Embryonic facial prominence (tissue), 1 donor: ENCODE measurements around the gene KDM5B.
"Not testable (repeated sequence)": the region's sequence is repeated elsewhere in the genome, so short reads cannot be mapped to it uniquely, and the experiment has no call there.

Source experiments
- DNase-seq: peaks from one replicate; pipeline ENCODE4 v3.0.0-alpha.2; 2016; ENCODE audit errors: extremely low spot score

The KDM5B gene

DNA sequence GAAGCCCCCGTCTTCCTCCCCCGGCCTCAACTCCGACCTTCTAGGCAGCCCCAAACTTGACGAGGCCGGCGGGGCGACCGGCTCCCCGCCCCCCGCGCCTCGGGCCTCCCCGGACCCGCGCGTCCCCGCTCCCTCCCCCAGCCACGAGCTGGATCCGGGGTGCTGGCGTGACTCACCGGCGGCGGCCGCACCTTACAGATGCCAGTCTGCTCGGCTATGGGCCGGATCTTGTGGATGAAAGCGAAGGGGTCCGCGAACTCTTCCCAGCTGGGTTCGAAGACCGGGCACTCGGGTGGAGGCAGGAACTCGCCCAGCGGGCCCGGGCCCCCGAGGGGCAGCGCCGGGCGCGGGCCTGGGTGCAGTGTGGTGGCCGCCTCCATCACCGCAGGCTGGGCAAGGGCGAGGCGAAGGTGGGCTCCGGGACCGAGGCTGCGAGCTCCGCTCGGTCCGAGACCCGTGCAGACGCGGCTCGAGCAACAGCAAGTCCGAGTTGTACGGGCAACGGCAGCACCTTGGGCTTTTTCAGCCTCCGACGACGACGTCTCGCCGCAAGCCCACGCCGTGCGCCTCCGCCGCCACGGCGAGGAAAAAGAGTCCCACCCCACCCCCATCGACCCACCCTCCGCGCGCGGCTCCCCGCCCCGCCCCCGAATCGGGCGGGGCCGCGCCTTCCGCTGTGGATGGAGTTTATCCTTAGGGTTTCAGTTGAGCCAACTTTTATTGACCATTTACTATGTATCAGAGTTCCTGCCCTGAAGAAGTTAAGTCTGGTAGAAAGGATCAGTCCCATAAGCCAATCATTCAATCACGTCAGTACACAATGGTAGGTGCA lies at the start of gene KDM5B:
Gene KDM5B (minus strand): TSS at position 496 of the 832 bp plus-strand sequence. CDS start 116 bp downstream, at position 380.
- no peak for DNase-seq

DNA sequence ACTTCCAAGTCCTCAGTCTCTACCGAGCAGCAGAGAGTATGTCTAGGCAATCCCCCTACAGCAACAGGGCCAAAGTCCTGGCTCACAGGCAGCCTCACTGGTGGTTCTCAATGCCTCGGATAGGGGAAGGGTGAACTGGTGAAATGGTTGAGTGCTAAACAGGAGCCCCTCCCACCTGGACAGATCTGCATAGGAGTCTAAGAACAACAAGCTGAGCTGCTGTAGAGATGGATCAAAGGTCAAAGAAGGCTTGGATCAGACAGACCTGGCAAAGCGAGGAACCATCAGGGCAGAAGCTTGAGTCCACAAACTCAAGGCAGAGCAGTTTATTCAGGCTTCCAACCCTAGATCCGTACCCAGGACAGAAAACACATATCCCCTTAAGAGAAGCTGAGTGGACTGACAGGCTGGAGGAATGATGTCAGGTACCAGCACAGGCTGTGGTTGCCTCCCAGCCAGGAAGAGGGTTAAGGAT lies 49.0 kb upstream of the KDM5B start:
- DNase-seq, result no peak

DNA sequence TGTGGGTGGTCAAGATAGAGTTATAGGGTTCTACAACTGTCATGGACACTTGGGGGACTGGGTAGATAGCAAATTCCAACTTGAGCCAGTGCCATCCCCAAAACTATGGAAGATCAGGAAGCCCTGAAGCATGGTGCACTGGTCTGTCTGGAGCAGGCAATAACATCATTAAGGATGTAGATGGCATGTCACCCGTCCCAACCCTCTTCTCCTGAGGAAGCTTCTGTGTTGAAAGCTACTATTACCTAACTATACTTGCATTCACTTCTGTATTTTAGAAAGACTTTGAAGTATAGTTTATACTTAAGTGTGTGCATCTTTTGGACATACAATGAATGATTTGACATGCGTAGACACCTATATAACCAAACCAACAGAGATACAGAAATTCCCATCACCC lies 47.8 kb upstream of the KDM5B start:
- no peak for DNase-seq

DNA sequence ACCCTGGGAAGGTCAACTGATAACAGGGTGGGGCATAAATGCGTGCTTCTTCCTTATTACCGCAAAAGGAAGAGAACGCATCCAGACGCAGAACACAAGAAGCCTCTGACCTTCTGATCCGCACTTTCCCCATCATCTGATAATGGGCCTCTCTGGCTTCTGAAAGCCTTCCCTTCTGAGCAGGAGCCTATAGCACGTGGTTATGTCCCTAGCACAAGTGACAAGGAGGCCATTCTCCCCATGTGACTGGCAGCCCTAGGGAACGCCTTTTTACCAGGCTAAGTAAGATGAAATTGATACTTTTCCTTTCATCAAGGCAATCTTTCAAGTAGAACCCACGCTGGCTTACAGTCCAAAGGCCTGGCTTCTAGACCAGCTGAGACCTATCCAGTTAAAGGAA lies 46.6 kb upstream of the KDM5B start:
- no peak for DNase-seq

DNA sequence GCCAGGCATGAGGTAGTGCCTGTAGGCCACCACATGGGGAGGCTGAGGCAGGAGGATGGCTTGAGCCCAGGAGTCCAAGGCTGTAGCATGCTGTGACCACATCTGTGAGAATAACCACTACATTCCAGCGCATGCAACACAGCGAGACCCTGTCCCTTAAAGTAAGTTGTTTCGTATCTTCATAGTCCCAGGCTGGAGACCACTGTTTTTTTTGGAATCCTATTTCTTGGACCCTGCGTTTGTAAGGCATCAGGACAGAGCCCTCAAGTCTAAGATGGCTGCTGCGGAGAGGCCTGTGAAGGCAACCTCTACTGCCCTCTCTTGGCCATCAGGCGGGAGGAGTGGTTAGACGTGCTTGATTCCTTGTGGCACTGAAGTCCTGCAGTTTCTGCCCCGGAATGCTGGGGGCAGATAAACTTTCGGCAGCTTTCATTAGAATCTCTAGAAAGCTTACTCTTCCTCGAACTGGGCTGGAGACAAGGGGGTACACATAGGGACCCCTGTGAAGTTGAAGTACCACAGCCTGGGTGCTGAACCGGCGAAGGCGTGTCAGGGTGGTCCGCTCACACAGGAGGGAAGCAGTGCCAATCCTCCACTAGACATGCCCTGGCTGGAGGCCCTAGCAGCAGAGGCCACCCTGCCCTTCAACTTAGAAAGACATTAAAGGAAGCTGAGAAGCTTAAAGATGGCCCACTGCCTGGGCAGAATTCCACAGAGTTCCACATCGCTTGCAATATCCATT lies 44.1 kb upstream of the KDM5B start:
- no peak for DNase-seq

DNA sequence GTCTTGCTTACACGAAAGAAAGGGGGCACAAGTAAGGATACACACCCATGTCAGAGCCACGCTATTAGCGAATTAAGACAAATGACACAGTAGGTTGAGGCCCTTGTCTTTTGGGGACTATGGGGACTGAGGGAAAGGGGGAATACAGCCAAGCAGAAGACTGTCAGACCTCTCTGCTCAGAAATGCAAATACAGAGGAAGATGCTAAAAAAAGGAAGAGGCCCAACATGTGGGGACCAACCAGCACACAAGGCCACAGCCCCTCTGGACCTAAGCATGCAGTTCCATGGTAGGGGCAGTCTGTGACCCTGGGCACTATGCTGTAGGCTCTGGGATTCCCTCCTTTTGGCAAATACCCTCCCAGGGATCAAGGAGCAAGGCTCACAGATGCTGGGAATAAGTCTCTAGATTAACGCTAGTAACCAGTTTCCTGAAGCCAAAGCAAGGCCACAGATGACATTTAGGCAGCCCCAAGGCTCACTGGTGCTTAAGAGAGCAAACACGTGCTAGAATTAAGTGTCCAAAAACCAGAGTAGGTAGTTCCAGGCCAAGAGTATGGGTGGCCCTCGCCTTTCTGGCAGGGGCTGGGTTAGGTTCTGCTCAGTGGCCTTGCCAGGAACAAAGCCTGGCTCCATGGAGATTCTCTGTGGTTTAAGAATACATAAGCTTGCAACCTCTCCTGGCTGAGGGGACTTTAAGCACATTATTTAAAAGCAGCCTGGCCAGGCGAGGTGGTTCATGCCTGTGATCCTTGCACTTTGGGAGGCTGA lies 42.6 kb upstream of the KDM5B start:
- DNase-seq, result no peak

DNA sequence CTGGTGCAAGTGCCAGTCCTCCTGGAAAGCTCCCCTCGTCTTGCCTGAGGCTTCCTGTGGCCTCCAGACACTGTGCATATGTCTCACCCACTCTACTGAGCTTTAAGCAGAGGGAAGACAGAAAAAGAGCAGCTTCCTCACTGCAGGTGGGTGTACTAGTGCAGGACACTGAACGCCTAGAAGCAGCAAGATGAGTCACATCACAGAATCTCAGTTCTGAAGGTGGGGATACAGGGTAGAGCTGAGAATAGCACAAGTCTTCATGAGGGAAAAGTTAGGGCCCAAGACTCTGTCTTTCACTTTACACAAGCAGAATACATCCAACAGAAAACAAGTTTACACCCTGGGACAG lies 39.9 kb upstream of the KDM5B start:
- no peak for DNase-seq

DNA sequence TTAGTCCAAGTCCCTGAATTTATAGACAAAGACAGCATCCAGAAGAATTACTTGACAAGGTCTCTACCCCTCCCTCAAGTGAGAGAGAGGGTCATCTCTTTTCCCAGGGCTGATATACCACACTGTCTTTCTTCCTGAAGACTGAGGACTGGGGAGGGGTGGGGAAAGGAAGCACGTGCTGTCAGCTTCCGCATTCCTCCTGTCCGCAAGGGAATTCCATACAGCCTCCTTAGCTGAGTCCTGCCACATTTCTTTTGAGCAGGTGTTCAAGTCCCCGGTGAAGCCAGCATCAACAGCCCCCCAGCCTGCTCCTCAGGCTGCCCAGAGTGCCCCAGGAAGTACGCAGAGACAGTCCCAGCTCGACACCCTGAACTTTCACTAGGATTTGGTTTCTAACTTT lies 36.7 kb upstream of the KDM5B start:
- no peak for DNase-seq

DNA sequence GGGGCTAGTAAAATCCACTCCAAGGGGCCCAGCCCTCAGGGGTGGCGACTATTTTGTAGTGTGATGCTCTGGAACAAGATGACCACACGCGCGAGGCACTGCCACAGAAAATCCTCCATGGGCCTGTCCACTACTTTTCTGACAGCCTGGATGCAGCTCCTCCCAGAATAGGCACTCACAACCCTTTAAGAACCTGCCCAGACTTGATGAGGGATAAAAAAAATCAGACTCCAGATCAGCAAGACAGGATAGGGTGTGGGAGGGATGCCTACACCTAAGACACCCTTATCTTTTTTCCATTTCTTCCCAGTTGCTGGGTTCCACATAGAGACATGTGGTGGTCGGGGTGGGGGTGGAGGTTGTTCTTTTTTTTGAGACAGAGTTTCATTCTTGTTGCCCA lies 36.0 kb upstream of the KDM5B start:
- DNase-seq, result no peak

DNA sequence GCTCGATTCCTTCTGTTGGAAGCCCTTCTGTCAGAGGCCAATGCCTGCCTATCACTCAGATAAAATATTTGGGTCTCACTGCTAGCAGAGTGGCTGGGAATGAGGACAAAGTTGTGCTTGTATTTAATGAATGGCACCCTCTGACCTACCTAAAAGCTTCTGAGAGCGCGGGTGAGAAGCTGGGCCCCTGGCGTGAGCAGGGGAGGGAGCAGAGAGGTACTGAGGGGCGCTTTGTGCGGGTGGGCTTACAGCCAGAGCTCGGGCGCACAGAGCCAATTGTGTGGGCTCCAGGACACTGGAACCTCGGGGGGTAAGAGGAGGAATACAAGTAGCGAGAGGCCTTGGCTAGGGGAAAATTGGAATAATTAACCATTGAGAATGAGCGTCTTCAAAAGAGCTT lies 34.9 kb upstream of the KDM5B start:
- no peak for DNase-seq

DNA sequence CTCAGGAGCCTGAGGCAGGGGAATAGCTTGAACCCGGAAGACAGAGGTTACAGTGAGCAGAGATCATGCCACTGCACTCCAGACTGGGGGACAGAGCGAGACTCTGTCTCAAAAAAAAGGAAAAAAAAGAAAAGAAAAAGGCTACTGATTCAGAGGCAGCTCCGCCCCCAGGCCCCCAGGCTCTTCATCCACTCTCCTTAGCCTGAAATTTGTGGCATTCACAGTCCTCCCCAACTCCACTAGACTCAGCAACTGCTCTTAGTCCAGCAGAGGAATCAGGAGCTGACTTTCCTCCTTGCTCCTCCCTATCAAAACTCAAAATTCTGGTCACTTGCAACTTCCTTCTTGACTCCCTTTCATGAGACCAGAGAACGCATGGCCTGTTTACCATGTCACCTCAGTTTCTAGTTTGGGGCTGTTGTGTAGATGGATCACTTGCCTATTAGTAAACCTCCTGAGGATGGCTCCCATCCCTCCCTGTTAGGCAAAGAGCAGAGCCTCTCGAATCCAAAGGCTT lies 29.6 kb upstream of the KDM5B start:
- DNase-seq, result no peak

DNA sequence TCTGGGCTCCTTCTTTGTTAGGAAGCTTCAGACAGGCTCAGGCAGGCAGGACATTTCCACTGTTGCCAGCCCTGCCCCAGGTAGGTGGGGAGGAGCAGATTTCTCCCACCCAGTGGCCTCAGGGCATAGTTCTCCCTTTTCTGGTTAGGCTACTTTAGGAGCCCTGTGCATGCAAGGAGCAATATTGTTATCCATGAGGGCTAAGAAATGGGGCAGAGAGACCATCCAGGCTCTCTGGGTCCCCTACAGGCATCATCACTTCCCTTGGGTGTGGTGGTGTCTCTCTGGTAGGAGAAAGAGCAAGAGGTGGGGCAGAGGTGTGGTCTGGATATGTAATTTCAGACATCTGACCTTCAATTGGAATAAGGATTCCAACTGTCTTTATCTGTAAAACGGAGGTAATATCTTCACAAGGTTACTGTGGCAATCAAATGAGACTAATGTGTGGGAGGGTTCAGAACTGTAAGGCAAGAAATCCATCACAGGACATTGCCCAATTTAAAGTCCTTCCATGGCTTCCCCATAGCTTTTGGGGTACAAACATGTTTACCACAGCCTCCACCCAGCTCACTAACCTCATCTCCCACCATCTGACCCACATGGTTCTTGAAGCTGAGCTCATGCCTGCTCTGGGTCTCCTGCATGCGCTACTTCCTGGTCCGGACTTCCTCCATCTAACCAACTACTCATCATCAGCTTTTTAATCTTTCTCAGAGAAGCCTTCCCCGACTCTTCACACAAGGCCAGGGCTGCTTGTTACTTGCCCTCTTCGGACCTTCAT lies 28.6 kb upstream of the KDM5B start:
- no peak for DNase-seq

DNA sequence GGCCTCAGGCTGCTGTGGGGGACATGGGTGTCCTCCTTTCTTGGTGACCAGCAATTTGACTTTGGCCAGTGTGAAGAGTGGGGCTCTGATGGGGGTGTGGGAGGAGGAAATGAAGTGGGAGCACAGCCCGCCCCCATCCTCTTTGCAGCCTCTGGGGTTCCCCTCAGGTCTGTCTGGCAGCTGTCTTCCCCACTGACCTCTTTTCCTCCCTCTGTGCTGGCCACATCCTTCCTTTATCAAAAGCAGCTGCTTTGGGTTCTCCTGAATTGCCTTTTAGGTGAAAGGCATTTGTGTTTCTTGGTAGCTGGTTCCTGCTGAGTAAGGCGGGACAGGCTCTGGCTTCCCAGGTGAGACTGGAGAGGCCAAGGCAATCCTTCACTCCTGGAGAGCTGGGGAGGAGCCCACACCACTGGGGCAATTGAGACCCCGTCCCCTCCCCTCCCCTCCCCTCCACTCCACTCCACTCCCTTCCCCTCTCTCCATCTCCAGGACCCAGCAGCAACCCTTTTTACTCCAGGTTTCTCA lies 27.4 kb upstream of the KDM5B start:
- DNase-seq, result no peak

DNA sequence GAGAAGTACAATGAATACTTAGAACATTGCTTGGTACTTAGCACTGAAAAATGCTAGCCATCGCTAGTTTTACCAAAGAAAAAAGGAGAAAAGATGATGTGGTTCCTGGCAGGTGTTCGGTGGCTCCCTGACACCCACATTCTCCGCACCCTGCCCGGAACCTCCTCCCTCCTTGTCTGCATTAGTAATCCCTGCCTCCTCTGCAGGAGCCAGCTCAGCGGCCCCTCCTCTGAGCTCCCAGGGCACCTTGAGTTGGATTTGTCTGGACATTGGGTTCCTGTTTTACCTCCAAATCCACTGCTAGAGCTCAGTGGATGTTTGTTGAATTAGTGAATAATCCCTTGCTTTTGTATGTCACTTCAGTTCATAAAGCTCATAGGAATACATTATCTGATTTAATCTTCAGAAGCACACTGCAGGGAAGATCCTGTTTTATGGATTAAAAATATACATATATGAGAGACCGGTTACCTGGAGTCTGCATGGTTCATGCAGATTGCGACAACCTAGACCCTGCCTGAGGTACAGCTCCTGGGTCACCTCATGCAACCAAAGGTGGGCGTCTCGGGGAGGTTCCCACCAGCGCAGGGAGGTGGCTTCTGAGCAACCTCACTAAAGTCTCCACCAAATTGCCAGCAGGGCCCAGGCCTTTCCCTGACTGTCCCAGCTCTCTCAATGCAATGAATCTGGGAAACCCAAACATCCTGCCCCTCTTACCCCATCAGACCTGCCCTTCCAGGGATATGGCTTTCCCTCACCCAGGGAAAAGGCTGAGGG lies 26.7 kb upstream of the KDM5B start:
- no peak for DNase-seq

DNA sequence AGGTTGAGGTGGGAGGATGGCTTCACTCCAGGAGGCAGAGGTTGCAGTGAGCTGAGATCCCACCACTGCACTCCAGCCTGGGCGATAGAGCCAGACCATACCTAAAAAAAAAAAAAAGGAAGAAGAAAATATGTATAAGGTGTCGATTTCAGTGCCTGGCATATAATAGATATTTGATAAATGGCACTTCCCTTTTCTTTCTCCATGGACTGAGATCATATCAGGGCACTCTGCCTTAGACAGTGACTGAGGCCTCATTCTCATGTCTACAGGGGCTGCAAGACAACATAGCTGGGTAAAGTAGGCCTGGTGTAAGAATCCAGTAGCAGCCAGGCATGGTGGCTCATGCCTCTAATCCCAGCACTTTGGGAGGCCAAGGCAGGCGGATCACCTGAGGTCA lies 23.7 kb upstream of the KDM5B start:
- no peak for DNase-seq

DNA sequence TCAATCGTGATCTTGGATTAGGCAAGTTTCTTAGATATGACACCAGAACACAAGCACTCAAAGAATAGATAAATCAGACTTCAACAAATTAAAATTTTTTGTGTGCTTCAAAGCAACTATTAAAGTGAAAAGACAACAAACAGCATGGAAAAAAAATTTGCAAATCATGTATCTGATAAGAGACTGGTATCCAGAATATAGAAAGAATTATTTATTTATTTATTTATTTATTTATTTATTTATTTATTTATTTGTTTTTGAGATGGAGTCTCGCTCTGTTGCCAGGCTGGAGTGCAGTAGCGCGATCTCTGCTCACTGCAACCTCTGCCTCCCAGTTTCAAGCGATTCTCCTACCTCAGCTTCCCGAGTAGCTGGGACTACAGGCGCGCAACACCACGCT lies 21.0 kb upstream of the KDM5B start:
- not testable (repeated sequence) for DNase-seq

DNA sequence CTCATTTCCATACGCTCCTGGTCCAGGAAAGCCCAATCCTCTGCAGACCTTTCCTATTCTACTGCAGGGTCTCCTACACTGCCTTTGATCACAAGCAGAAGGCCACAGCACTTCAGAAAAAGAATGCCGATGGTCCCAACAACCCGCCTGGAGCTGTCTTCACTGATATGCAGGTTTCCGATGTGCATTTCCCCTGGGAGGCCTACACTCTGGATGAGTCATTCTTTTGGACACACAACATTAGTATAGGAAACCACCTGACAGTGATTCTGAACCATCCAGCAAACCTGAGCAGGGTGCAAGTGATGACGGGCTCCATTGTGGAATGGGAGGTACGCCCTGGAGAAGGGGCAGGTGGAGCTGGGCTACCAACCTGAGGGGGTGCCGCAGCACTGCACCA lies 17.5 kb upstream of the KDM5B start:
- DNase-seq, result no peak

DNA sequence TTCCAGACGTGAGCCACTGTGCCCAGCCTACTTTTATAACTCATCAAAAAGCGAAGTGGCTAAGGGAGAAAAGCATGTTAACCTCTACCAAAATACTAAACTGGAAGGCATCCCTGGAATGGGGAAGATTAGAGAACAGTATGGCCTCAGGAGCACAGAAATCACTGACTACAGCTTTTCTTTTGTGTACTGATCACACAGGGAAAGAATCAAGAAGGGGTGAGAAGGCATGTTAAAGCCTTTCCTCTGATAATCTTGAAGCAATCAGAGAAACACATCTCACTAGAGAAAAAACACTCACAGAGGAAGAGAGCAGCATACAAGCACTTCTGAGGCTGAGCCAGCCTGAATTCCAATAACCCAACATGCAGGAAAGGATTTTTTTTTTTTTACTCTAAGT lies 13.2 kb upstream of the KDM5B start:
- DNase-seq, result no peak

DNA sequence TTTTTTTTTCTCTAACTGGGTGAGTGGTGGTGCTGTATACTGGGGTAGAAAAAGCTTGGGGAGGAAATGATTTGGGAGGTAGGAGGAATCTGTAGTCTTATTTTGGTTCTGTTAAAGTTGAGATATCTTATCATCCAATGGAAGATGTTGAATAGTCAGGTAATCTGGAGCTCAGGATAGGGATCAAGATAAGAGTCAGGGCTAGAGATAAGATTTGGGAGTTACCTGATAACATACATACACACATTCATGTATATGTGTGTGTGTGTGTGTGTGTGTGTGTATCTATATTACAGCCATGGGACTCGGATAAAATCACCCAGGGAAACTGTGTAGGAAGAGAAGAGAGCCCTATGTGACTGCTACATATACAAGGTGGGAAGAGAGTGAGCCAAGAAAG lies 10.6 kb upstream of the KDM5B start:
- DNase-seq, result no peak

DNA sequence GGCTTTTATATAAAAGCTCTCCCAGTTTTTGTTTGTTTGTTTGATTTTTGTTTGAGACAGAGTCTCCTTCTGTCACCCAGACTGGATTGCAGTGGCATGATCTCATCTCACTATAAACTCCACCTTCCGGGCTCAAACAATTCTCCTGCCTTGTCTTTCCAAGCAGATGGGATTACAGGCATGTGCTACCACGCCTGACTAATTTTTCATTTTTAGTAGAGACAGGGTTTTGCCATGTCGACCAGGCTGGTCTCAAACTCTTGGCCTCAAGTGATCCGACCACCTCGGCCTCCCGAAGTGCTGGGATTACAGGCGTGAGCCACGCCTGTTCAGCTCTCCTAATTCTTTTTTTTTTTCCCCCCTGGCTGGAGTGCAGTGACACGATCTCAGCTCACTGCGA lies 6.9 kb upstream of the KDM5B start:
- no peak for DNase-seq
